DOHH2 (cell line): Measurements from ENCODE around the gene CENPVL1.
"Not testable (repeated sequence)": the region's sequence is repeated elsewhere in the genome, so short reads cannot be mapped to it uniquely, and the experiment has no call there.

ENCODE experiments used
- H3F3A ChIP-seq: fragments of 200-600 bp; sonication (generic), shearing (Covaris generic); 2 replicates; pipeline ENCODE4 v1.6.0; 2016; ENCODE audit warnings: antibody characterized with exemption, mild to moderate bottlenecking; ENCODE audit not compliant: control insufficient read depth, insufficient read depth
- H3K27ac ChIP-seq: fragments of 200-600 bp; sonication (generic); 2 replicates; pipeline ENCODE4 v1.5.1; 2014; ENCODE audit warnings: low read depth, mild to moderate bottlenecking, low read length, moderate library complexity
- H3K27me3 ChIP-seq: fragments of 200-600 bp; sonication (generic); 2 replicates; pipeline ENCODE4 v1.6.1; 2014; ENCODE audit warnings: mild to moderate bottlenecking, low read length, mixed read lengths; ENCODE audit not compliant: control insufficient read depth
- H3K36me3 ChIP-seq: fragments of 200-600 bp; sonication (generic); 2 replicates; pipeline ENCODE4 v1.6.1; 2014; ENCODE audit warnings: mild to moderate bottlenecking, low read length, moderate library complexity, mixed read lengths; ENCODE audit not compliant: control insufficient read depth
- H3K4me1 ChIP-seq: fragments of 200-600 bp; sonication (generic); 2 replicates; pipeline ENCODE4 v1.6.1; 2014; ENCODE audit warnings: mild to moderate bottlenecking, low read length, mixed read lengths; ENCODE audit not compliant: control insufficient read depth
- H3K4me2 ChIP-seq: fragments of 200-600 bp; sonication (generic); 2 replicates; pipeline ENCODE4 v1.6.0; 2014; ENCODE audit warnings: mild to moderate bottlenecking, low read length, moderate library complexity
- H3K4me3 ChIP-seq: fragments of 200-600 bp; sonication (generic); 2 replicates; pipeline ENCODE4 v1.5.1; 2014; ENCODE audit warnings: mild to moderate bottlenecking, low read length, mixed read lengths
- H3K79me2 ChIP-seq: fragments of 200-600 bp; sonication (generic); 2 replicates; pipeline ENCODE4 v1.6.1; 2014; ENCODE audit warnings: mild to moderate bottlenecking, low read length, mixed read lengths; ENCODE audit not compliant: control insufficient read depth
- H3K9me2 ChIP-seq: fragments of 200-600 bp; sonication (generic); replicated peaks from 2 replicates; pipeline ENCODE4 v1.6.1; 2014; ENCODE audit warnings: mild to moderate bottlenecking, low read length, mixed read lengths; ENCODE audit not compliant: control insufficient read depth
- H3K9me3 ChIP-seq: fragments of 200-600 bp; sonication (generic); 2 replicates; pipeline ENCODE4 v1.6.1; 2014; ENCODE audit warnings: antibody characterized with exemption, low read length, mixed read lengths; ENCODE audit not compliant: control insufficient read depth, insufficient read depth
- H4K20me1 ChIP-seq: fragments of 200-600 bp; sonication (generic); 2 replicates; pipeline ENCODE4 v1.6.0; 2014; ENCODE audit warnings: low read depth, mild to moderate bottlenecking, antibody characterized with exemption, low read length, moderate library complexity; ENCODE audit not compliant: control insufficient read depth, insufficient read depth
- EZH2phosphoT487 ChIP-seq: fragments of 200-600 bp; sonication (generic); IDR thresholded peaks from 2 replicates; pipeline ENCODE4 v1.6.1; 2017; ENCODE audit warnings: borderline replicate concordance, mild to moderate bottlenecking, antibody characterized with exemption, low read length, moderate library complexity, mixed read lengths
- TF ChIP-seq, protein P1 (sequence below): fragments of 200-600 bp; sonication (generic); IDR thresholded peaks from one replicate; pipeline ENCODE4 v1.5.1; 2014; ENCODE audit warnings: antibody characterized with exemption, mild to moderate bottlenecking, low read depth, low read length; ENCODE audit not compliant: poor library complexity, severe bottlenecking

CENPVL1 gene

DNA sequence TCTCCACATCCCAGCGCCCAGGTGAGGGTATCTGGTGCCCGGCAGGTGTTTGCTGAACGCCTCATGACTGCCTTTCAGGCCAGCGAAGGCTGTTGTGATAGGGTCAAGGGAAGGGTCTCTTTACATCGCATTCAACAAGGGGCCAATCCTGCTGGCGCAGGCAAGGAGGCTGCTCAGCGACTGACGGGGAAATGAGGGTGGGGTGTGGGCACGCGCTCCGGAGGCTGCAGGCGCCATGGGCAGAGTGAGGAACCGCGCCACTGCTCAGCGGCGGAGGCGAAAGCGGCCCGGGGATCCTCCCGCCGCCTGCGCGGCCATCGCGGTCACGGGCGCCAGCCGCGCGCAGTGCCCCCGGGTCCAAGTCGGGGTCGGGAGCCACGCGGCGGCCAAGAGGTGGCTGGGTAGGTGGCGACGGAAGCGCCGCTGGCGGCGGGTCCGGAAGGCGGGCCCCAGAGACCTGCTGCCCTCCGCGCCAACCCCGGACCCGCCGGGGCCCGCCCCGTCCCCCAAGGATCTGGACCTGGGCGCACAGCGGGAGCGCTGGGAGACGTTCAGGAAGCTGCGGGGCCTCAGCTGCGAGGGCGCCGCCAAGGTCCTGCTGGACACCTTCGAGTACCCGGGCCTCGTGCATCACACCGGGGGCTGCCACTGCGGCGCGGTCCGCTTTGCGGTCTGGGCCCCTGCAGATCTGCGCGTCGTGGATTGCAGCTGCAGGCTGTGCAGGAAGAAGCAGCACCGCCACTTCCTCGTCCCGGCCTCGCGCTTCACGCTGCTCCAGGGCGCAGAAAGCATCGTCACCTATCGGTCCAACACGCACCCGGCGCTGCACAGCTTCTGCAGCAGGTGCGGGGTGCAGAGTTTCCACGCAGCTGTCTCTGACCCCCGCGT, at the start of gene CENPVL1:
Gene CENPVL1 (plus strand): TSS at position 236 of the 888 bp plus-strand sequence. CDS start 0 bp downstream, at position 236.
- not testable (repeated sequence) for H3K4me1 ChIP-seq, H3K4me2 ChIP-seq, H3K4me3 ChIP-seq, H3K9me2 ChIP-seq, H3K36me3 ChIP-seq, H3K9me3 ChIP-seq, H3F3A ChIP-seq, H4K20me1 ChIP-seq, H3K27me3 ChIP-seq, H3K79me2 ChIP-seq, H3K27ac ChIP-seq

GRCh38 chrX:51665981-51666380, 44.3 kb upstream of the CENPVL1 start:
- H3K4me1 ChIP-seq, result no peaks in the 10 kb centered on the region
- no peaks in the 10 kb centered on the region for H3K27me3 ChIP-seq
- H4K20me1 ChIP-seq, result no peaks in the 10 kb centered on the region
- H3K4me3 ChIP-seq, result no peak overlapping the region
- H3K4me2 ChIP-seq, result no peak overlapping the region
- H3K9me3 ChIP-seq, result no peaks in the 10 kb centered on the region
- H3K9me2 ChIP-seq, result no peaks in the 10 kb centered on the region
- no peaks in the 10 kb centered on the region for H3K79me2 ChIP-seq
- no peaks in the 10 kb centered on the region for H3F3A ChIP-seq
- no peak for TF ChIP-seq EZH2phosphoT487
- TF ChIP-seq, protein P1, sequence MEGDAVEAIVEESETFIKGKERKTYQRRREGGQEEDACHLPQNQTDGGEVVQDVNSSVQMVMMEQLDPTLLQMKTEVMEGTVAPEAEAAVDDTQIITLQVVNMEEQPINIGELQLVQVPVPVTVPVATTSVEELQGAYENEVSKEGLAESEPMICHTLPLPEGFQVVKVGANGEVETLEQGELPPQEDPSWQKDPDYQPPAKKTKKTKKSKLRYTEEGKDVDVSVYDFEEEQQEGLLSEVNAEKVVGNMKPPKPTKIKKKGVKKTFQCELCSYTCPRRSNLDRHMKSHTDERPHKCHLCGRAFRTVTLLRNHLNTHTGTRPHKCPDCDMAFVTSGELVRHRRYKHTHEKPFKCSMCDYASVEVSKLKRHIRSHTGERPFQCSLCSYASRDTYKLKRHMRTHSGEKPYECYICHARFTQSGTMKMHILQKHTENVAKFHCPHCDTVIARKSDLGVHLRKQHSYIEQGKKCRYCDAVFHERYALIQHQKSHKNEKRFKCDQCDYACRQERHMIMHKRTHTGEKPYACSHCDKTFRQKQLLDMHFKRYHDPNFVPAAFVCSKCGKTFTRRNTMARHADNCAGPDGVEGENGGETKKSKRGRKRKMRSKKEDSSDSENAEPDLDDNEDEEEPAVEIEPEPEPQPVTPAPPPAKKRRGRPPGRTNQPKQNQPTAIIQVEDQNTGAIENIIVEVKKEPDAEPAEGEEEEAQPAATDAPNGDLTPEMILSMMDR, result no peak
- no peaks in the 10 kb centered on the region for H3K36me3 ChIP-seq
- H3K27ac ChIP-seq, result no peak overlapping the region

- H3K4me1 ChIP-seq, H3F3A ChIP-seq, H3K27ac ChIP-seq, H3K36me3 ChIP-seq, H3K4me2 ChIP-seq, H4K20me1 ChIP-seq, H3K9me3 ChIP-seq, H3K27me3 ChIP-seq, H3K9me2 ChIP-seq, H3K4me3 ChIP-seq, H3K79me2 ChIP-seq: not testable (repeated sequence)
Observed at GRCh38 chrX:51679689-51680433, 30.5 kb upstream of the CENPVL1 start.

DNA sequence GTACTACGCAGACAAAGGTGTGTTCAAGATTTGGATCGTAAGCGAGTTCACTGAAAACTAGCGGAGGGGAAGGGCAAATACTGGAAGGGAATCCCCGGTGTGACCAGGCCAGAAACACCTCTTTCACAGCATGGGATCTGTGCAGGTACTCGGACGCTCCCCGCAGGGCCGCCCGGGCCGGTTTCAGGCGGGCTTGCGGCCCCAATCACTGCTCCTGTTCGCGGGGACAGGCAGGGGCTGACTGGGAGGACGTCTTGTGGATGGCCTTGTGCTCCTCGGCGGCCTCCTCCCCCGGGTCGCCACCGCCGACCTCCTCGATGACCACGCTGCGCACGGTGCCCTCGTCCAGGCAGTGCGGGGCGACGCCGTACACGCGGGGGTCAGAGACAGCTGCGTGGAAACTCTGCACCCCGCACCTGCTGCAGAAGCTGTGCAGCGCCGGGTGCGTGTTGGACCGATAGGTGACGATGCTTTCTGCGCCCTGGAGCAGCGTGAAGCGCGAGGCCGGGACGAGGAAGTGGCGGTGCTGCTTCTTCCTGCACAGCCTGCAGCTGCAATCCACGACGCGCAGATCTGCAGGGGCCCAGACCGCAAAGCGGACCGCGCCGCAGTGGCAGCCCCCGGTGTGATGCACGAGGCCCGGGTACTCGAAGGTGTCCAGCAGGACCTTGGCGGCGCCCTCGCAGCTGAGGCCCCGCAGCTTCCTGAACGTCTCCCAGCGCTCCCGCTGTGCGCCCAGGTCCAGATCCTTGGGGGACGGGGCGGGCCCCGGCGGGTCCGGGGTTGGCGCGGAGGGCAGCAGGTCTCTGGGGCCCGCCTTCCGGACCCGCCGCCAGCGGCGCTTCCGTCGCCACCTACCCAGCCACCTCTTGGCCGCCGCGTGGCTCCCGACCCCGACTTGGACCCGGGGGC, 28.2 kb upstream of the CENPVL1 start:
- H3K36me3 ChIP-seq, H4K20me1 ChIP-seq, H3K9me2 ChIP-seq, H3K4me2 ChIP-seq, H3K27ac ChIP-seq, H3K9me3 ChIP-seq, H3K79me2 ChIP-seq, H3F3A ChIP-seq, H3K27me3 ChIP-seq, H3K4me3 ChIP-seq, H3K4me1 ChIP-seq: not testable (repeated sequence)

- H3K9me2 ChIP-seq, H3K4me2 ChIP-seq, H3K4me1 ChIP-seq, H3K27ac ChIP-seq, H4K20me1 ChIP-seq, H3K4me3 ChIP-seq, H3K9me3 ChIP-seq, H3K79me2 ChIP-seq, H3K36me3 ChIP-seq, H3F3A ChIP-seq, H3K27me3 ChIP-seq: not testable (repeated sequence)
Observed at GRCh38 chrX:51682720-51683062, 27.6 kb upstream of the CENPVL1 start, which contains the start of gene CENPVL2. Gene CENPVL2, minus strand, starts transcription at chrX:51682831. Its CDS starts 0 bp downstream, at chrX:51682831.
